Right lobe of liver (tissue), 6 donors: ENCODE results near the gene DRP2. TPM values are rescaled to one million over a fixed set of nuclear protein-coding genes. Genes with fewer than 3 reads are reported as not detected.

Experiments
- ATAC-seq, 4 donors: fragments of 200-7000 bp; cut with Tn5 transposase; one replicate each; pipeline ENCODE4 v1.9.1; 2020; ENCODE audit warnings: mild to moderate bottlenecking in 4 of 4, moderate library complexity in 4 of 4
- DNase-seq, 3 donors: peaks; one replicate each; pipeline ENCODE4 v3.0.0-alpha.2; 2020
- H3K27ac ChIP-seq, 3 donors: fragments of 200-600 bp; one replicate each; pipeline ENCODE4 v1.8.0; 2022
- H3K27me3 ChIP-seq, 2 donors: fragments of 200-600 bp; one replicate each; pipeline ENCODE4 v1.8.0; 2022
- H3K36me3 ChIP-seq, 4 donors: fragments of 200-600 bp; sonication (generic) in 1 of 4; one replicate each; pipeline versions ENCODE4 v1.5.1 to v1.8.0; 2017 to 2022; ENCODE audit warnings: control low read depth in 1 of 4
- H3K4me1 ChIP-seq, 4 donors: fragments of 200-600 bp; sonication (generic) in 1 of 4; one replicate each; pipeline versions ENCODE4 v1.5.1 to v1.8.0; 2017 to 2022; ENCODE audit warnings: control low read depth in 1 of 4
- H3K4me3 ChIP-seq, 3 donors: fragments of 200-600 bp; one replicate each; pipeline ENCODE4 v1.8.0; 2022
- H3K9me3 ChIP-seq, 4 donors: fragments of 200-600 bp; sonication (generic) in 1 of 4; one replicate each; pipeline versions ENCODE4 v1.5.1 to v1.8.0; 2017 to 2022; ENCODE audit warnings: control low read depth in 1 of 4
- POLR2A ChIP-seq: fragments of 450-650 bp; IDR thresholded peaks from one replicate; pipeline ENCODE4 v1.6.1; 2017; ENCODE audit warnings: antibody characterized with exemption, mild to moderate bottlenecking
- WGBS: methylation state at CpG from one replicate; pipeline ENCODE4 v1.1.6; 2018; ENCODE audit warnings: low coverage, low lambda C conversion rate; ENCODE audit not compliant: insufficient coverage; ENCODE audit errors: missing lambda C conversion rate; 5-methylcytosine and 5-hydroxymethylcytosine counted together
- intact Hi-C, 2 donors: fragments of 100-400 bp; cut with DNase I; formaldehyde crosslinking; loops; one replicate each; pipeline versions ENCODE4 v1.11.2 to v1.14.1; 2022
- total RNA-seq, 6 experiments: library from RNA; depleted of rRNA in 2 of 6; stranded (reverse); fragments of >200 nt in 2 of 6; fragmentation: NEBNext Ultra II Directional in 3 of 6; extraction: Animal tissue kit (Norgen Biotek cat#: 25700) in 3 of 6; gene quantifications; one replicate each; pipeline versions ENCODE4 v1.1.0 to v1.2.4, GENCODE V29; 2016 to 2023
- TF ChIP-seq, protein P1 (sequence below), 4 donors: fragments of 200-600 bp in 3 of 4; fragments of 450-650 bp in 1 of 4; IDR thresholded peaks; one replicate each; pipeline versions ENCODE4 v1.5.1 to v1.8.0; 2016 to 2022; ENCODE audit warnings: antibody characterized with exemption in 4 of 4, mild to moderate bottlenecking in 2 of 4
- donor health status: DM: no; HTN: yes; CAD: no.
- donor health status: DM: no; HTN: no; CAD: no.
- donor health status: DM: no; HTN: no; CAD: no.
- donor health status: DM: no; HTN: yes; CAD: no.
- donor health status: DM: no; HTN: yes; CAD: no.

DRP2 gene
- total RNA-seq, 6 experiments from 2014 or later, result not detected

DNA sequence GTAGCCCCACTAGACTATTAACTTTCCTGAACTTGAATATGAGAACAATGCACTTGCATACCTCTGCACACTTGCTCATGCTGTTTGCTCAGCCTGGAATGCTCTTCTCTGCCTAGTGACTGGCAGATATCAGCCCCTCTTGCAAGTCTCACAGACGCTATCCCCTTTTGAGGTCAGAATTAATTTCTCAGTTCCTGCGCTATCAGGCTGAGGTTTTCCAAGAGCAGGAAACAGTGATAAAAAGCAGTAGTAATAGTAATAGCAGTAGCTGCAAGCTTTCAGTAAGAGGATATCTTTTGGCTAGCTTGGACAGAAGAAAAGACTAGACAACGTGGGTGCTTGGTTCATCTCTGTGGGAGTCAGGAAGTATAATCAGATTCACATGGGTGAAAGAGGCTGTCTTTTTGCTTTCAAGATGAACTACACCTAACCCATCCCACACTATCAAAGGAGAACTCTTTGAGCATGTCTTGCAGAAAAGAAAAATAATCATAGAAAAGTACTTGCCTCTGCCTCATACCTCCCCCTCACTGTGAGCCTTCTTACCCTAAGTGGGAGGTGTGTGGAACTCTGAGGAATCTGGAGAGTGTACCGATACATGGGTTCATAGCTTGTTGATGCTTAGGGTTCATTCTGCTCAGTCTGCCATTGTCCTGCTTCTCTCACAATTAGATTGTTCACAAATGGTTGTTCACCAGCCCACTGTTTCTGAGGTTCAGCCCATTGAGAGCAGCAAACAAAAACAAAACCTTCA is 11.3 kb upstream of the DRP2 start:
- TF ChIP-seq POLR2A, result no peak
- TF ChIP-seq, protein P1, sequence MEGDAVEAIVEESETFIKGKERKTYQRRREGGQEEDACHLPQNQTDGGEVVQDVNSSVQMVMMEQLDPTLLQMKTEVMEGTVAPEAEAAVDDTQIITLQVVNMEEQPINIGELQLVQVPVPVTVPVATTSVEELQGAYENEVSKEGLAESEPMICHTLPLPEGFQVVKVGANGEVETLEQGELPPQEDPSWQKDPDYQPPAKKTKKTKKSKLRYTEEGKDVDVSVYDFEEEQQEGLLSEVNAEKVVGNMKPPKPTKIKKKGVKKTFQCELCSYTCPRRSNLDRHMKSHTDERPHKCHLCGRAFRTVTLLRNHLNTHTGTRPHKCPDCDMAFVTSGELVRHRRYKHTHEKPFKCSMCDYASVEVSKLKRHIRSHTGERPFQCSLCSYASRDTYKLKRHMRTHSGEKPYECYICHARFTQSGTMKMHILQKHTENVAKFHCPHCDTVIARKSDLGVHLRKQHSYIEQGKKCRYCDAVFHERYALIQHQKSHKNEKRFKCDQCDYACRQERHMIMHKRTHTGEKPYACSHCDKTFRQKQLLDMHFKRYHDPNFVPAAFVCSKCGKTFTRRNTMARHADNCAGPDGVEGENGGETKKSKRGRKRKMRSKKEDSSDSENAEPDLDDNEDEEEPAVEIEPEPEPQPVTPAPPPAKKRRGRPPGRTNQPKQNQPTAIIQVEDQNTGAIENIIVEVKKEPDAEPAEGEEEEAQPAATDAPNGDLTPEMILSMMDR (IDR thresholded peaks at IDR 0.05), result no peak
- Histone ChIP-seq H3K9me3 (no peaks in the 10 kb centered on the region), H3K4me1 (no peaks in the 10 kb centered on the region), H3K36me3 (no peaks in the 10 kb centered on the region), H3K4me3 (no peak overlapping the region), H3K27me3 (no peaks in the 10 kb centered on the region), H3K27ac (no peak overlapping the region)
- ATAC-seq, result no peak
- intact Hi-C loops, result no loop called here
- no peak for DNase-seq
- WGBS, result 32% methylated on average over 4 of the region's 4 CpGs

DNA sequence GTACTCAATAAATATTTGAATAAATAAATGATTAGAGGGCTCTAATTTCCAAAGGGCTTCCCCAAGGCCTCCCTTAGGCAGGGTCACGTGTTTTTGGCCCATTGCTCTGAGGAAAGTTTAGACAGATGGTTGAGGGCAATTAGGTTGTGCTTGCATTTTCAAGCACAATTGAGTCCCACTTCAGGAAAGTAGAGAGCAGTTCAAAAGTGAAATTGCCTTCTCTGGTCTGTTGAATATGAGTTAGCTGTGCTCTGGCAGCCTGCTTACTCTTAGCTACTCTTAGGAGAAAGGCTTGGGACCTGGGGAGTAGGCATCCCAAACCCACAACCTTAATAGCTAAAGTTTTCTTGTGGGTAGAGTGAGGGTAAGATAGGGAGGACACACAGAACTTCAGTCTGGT is 9.0 kb upstream of the DRP2 start:
- H3K27me3 ChIP-seq, result no peaks in the 10 kb centered on the region
- no peaks in the 10 kb centered on the region for H3K4me1 ChIP-seq
- intact Hi-C loops, result no loop called here
- 43% methylated on average over 1 of the region's 1 CpG for WGBS
- ATAC-seq, result no peak
- no peak overlapping the region for H3K4me3 ChIP-seq
- no peak for DNase-seq
- H3K36me3 ChIP-seq, result no peaks in the 10 kb centered on the region
- H3K9me3 ChIP-seq, result no peaks in the 10 kb centered on the region
- H3K27ac ChIP-seq, result no peak overlapping the region
- TF ChIP-seq, protein P1 (IDR thresholded peaks at IDR 0.05), result no peak
- no peak for TF ChIP-seq POLR2A

DNA sequence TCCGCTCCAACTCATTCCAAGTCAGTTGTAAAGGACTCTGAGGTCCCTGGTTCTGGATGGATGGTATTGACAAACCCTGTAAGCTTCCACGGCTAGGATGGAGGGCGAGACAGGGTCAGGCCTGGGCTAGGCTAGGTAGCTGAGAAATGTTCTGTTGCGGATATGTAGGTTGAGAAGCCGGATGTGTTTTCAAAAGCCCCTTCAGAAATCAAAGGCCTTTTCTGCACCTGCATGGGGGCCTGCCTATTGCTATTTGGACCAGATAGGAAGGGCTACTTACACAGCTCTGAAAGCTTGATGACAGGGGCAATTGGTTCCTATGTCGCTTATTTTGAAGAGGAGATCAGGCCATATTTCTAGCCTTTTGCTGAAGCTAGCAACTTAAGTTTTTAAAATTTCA is 1.9 kb upstream of the DRP2 start:
- ATAC-seq, result no peak

DNA sequence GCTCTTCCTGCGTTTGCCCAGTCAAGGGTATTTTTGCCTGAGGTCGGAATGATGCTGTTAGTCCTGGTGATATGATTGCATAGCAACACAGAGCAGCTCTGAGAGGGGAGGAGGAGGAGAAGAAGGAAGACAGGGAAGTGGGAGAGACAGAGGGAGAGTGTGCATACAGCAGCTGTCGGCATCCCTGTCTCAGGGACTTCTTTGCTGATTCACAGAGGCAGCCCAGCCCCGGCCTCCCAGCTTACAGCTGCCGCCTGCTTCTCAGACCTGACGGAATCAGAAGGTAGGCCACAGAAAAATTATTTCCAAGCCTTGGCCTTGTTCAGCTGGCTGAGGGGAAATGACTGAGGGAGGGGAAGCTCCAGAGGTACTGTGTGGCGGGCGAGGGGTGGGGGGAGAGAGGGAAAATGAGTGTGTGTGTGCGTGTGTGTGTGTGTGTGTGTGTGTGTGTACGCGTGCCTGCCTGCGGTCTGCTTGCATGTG is 319 bp downstream of the DRP2 start:
- no peaks in the 10 kb centered on the region for H3K36me3 ChIP-seq
- no peak for TF ChIP-seq POLR2A
- TF ChIP-seq, protein P1 (IDR thresholded peaks at IDR 0.05), result no peak
- H3K4me1 ChIP-seq, result no peaks in the 10 kb centered on the region
- no peaks in the 10 kb centered on the region for H3K9me3 ChIP-seq
- intact Hi-C loops, result no loop called here
- no peak overlapping the region for H3K27ac ChIP-seq
- ATAC-seq (no peak), DNase-seq (no peak)
- no peaks in the 10 kb centered on the region for H3K27me3 ChIP-seq
- no peak overlapping the region for H3K4me3 ChIP-seq
- WGBS, result 57% methylated on average over 12 of the region's 12 CpGs

More for the DNA sequence above, 1.9 kb upstream of the DRP2 start:
- H3K36me3 ChIP-seq, result no peaks in the 10 kb centered on the region
- no peaks in the 10 kb centered on the region for H3K9me3 ChIP-seq
- intact Hi-C loops, result no loop called here
- H3K27me3 ChIP-seq, result no peaks in the 10 kb centered on the region
- WGBS, result 74% methylated on average over 6 of the region's 6 CpGs
- H3K4me3 ChIP-seq, result no peak overlapping the region
- no peak overlapping the region for H3K27ac ChIP-seq
- DNase-seq, result no peak
- TF ChIP-seq, protein P1 (IDR thresholded peaks at IDR 0.05), result no peak
- no peak for TF ChIP-seq POLR2A
- H3K4me1 ChIP-seq, result no peaks in the 10 kb centered on the region
